ENCODE measurements around the gene MNT.
A peak's percentile ranks its signal among the peaks of the same experiment; 100 is the strongest.

Gene MNT

DNA sequence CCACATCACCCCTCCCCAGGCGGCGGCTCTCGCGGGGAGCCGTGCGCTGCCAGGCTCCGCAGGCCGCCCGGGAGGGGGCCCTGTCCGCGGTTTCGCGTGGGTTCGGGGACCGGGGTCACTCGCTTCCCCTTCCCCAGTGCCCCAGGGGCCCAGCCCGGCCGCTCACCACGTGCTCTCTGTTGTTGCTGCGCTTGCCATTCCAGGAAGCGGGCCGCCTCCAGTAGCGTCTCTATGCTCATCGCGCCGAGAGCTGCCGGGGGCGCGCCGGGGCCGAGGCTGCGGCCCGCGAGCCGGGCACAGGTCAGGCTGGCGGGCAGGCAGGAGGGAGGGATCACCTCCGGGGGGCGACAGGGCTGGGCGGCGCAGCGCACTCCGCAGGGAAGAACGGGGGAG lies 390 bp downstream of the MNT start:
- TF ChIP-seq CTCF (conservative IDR thresholded peaks at IDR 0.05; ENCODE audit: control insufficient read depth, insufficient read depth, low read depth, low read length) = no peak
- peak overlapping the region; percentile 89 for H3K4me3 ChIP-seq (ENCODE audit: control insufficient read depth, low read depth, low read length)
- DNase-seq (ENCODE audit: low read depth) = no peak

GRCh38 chr17:2399572-2400473 lies 1.0 kb downstream of the MNT start:
- peak overlapping the region; percentile 89 for H3K4me3 ChIP-seq (ENCODE audit: control insufficient read depth, low read depth, low read length)
- no peak for TF ChIP-seq CTCF (conservative IDR thresholded peaks at IDR 0.05; ENCODE audit: control insufficient read depth, insufficient read depth, low read depth, low read length)

GRCh38 chr17:2398655-2399571 lies 1.9 kb downstream of the MNT start:
- peak; percentile 79 for DNase-seq (ENCODE audit: low read depth)
- no peak for TF ChIP-seq CTCF (conservative IDR thresholded peaks at IDR 0.05; ENCODE audit: control insufficient read depth, insufficient read depth, low read depth, low read length)
- H3K4me3 ChIP-seq (ENCODE audit: control insufficient read depth, low read depth, low read length) = peak overlapping the region; percentile 58

More at GRCh38 chr17:2399572-2400473, 1.0 kb downstream of the MNT start:
- peak; percentile 95 for DNase-seq (ENCODE audit: low read depth)

GRCh38 chr17:2398182-2398581 lies 2.7 kb downstream of the MNT start:
- peak overlapping the region; percentile 33 for H3K4me3 ChIP-seq (ENCODE audit: control insufficient read depth, low read depth, low read length)
- no peak for TF ChIP-seq CTCF (conservative IDR thresholded peaks at IDR 0.05; ENCODE audit: control insufficient read depth, insufficient read depth, low read depth, low read length)
- no peak for DNase-seq (ENCODE audit: low read depth)

- no peak overlapping the region for H3K4me3 ChIP-seq (ENCODE audit: control insufficient read depth, low read depth, low read length)
- no peak for DNase-seq (ENCODE audit: low read depth)
- no peak for TF ChIP-seq CTCF (conservative IDR thresholded peaks at IDR 0.05; ENCODE audit: control insufficient read depth, insufficient read depth, low read depth, low read length)
Measured at GRCh38 chr17:2397247-2398171, 3.4 kb downstream of the MNT start.
